ENCODE results near the gene ABCD3. TPM values are rescaled to one million over a fixed set of nuclear protein-coding genes. Genes with fewer than 3 reads are reported as not detected.
"Not testable (repeated sequence)": the region's sequence is repeated elsewhere in the genome, so short reads cannot be mapped to it uniquely, and the experiment has no call there.

ABCD3 gene
- total and polyA plus RNA-seq, 7 donors: 15.8 to 48.5 (median 37.7) TPM

DNA sequence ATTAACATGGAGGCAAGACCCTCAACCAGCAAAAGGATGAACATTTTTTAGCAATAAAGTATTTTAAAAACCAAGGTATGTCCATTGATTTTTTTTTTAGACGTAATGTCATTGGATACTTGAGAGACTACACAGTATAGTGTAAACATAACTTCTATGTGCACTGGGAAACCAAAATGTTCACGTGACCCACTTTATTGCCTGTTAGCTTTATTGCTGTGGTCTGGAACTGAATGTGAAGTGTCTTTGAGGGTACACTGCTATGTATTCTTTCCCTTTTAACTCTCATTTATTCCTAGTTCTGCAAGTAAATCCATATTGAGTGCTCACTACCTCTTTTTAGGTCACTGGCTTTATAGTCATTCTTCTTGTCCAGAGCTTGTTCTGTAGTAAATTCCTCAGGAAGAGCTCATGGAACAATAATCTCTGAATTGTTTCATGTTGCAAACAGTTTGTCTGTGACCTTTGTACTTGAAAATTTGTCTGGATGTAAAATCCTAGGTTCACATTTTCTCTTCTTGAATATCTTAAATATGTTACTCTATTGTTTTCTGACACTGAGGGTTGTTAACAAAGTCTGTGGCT lies 20.6 kb downstream of the ABCD3 start:
- Histone ChIP-seq H3K4me3 (no peak overlapping the region), H3K27me3 (ENCODE audit: insufficient read depth in 3 of 3, low read length in 2 of 3) (no peaks in the 10 kb centered on the region), H3K4me1 (no peaks in the 10 kb centered on the region), H3K36me3 (ENCODE audit: insufficient read depth in 1 of 2, low read depth in 1 of 2) (no peaks in the 10 kb centered on the region), H3K27ac (no peak overlapping the region), H3K9me3 (peaks cover 10% of the 10 kb centered on the region)
- 62 to 85% (median 65%) methylated on average over 2 of the region's 2 CpGs for WGBS, 3 donors
- DNase-seq (no peak), ATAC-seq (no peak)
- TF ChIP-seq, protein P1, sequence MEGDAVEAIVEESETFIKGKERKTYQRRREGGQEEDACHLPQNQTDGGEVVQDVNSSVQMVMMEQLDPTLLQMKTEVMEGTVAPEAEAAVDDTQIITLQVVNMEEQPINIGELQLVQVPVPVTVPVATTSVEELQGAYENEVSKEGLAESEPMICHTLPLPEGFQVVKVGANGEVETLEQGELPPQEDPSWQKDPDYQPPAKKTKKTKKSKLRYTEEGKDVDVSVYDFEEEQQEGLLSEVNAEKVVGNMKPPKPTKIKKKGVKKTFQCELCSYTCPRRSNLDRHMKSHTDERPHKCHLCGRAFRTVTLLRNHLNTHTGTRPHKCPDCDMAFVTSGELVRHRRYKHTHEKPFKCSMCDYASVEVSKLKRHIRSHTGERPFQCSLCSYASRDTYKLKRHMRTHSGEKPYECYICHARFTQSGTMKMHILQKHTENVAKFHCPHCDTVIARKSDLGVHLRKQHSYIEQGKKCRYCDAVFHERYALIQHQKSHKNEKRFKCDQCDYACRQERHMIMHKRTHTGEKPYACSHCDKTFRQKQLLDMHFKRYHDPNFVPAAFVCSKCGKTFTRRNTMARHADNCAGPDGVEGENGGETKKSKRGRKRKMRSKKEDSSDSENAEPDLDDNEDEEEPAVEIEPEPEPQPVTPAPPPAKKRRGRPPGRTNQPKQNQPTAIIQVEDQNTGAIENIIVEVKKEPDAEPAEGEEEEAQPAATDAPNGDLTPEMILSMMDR (IDR thresholded peaks at IDR 0.05): no peak
- intact Hi-C loops (cut with DNase I): no loop called here

DNA sequence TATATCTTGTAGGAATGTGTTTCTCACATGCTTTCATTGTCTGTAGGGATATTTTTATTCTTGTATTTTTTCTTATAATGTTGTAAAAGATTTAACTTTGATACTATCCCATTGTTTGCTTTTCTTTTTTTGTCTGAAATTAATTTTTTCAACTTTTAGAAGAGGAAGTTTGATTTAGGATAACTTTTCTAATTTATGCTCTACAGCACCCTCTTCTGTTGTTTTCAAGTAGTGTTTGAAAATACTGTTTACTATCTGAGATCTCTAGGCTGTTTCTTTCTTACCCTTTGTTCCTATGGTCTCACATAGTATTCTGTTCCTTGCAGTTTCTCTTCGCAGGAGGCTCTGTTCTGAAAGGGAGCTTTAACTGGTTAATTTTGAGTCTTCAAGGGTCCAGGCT lies 21.9 kb downstream of the ABCD3 start:
- Histone ChIP-seq H3K4me1 (no peaks in the 10 kb centered on the region), H3K9me3 (peaks cover 10% of the 10 kb centered on the region), H3K36me3 (ENCODE audit: insufficient read depth in 1 of 2, low read depth in 1 of 2) (no peaks in the 10 kb centered on the region), H3K27ac (no peak overlapping the region), H3K27me3 (ENCODE audit: insufficient read depth in 3 of 3, low read length in 2 of 3) (no peaks in the 10 kb centered on the region), H3K4me3 (no peak overlapping the region)
- TF ChIP-seq, protein P1 (IDR thresholded peaks at IDR 0.05): no peak
- WGBS, 3 donors: 95 to 100% (median 98%) methylated on average over 1 of the region's 1 CpG
- no peak for DNase-seq
- intact Hi-C loops (cut with DNase I): no loop called here
- no peak for ATAC-seq

DNA sequence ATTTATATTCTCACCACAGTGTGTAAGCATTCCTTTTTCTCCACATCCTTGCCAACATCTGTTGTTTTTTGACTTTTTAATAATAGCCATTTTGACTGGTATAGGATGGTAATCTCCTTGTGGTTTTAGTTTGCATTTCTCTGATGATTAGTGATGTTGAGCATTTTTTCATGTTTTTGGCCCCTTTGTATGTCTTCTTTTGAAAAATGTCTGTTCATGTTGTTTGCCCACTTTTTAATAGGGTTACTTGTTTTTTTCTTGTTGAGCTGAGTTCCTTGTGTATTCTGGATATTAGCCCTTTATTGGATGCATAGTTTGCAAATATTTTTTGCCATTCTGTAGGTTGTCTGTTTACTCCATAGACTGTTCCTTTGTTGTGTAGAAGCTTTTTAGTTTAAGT lies 24.9 kb downstream of the ABCD3 start:
- H3K4me1 ChIP-seq; H3K27me3 ChIP-seq (ENCODE audit: insufficient read depth in 3 of 3, low read length in 2 of 3); H3K4me3 ChIP-seq; H3K9me3 ChIP-seq; H3K36me3 ChIP-seq (ENCODE audit: insufficient read depth in 1 of 2, low read depth in 1 of 2); DNase-seq; ATAC-seq; intact Hi-C loops (cut with DNase I); H3K27ac ChIP-seq: not testable (repeated sequence)

DNA sequence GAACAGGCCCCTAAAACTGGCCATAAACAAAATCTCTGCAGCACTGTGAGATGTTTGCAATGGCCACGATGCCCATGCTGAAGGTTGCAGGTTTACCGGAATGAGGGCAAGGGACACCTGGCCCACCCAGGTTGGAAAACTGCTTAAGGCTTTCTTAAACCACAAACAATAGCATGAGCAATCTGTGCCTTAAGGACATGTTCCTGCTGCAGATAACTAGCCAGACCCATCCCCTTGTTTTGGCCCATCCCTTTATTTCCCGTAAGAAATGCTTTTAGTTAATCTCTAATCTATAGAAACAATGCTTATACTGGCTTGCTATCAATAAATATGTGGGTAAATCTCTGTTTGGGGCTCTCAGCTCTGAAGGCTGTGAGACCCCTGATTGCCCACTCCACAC lies 26.6 kb downstream of the ABCD3 start:
- ATAC-seq; H3K27me3 ChIP-seq (ENCODE audit: insufficient read depth in 3 of 3, low read length in 2 of 3); H3K9me3 ChIP-seq; H3K36me3 ChIP-seq (ENCODE audit: insufficient read depth in 1 of 2, low read depth in 1 of 2); H3K27ac ChIP-seq; H3K4me3 ChIP-seq; DNase-seq; intact Hi-C loops (cut with DNase I); H3K4me1 ChIP-seq: not testable (repeated sequence)
- 65 to 99% (median 80%) methylated on average over 3 of the region's 3 CpGs for WGBS, 3 donors

DNA sequence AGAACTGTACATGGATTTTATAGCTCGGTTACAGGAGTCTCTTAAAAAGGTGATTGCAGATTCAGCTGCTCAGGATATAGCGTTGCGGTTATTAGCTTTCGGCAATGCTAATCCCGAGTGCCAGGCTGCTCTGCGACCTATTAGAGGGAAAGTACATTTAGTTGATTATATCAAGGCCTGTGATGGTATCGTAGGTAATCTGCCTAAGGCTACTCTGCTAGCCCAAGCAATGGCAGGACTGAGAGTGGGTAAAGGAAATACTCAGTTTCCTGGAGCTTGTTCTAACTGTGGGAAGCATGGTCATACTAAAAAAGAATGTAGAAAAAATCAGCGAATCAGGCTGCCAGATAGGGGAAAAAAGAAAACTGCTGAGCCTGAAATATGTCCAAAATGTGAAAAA lies 27.5 kb downstream of the ABCD3 start:
- peaks cover 15% of the 10 kb centered on the region for H3K9me3 ChIP-seq

DNA sequence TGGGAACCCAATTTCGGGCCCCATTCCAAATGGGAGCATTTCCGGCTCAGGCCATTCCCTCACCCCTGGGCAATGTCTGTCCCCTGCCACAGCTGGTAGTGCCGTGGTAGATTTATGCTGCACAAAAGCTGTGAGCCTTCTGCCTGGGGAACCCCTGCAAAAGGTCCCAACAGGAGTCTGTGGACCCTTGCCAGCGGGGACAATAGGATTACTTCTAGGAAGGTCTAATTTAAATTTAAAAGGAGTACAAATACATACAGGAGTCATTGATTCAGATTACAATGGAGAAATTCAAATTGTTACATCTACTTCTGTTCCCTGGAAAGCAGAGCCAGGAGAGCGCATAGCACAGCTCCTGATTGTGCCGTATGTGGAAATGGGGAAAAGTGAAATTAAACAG lies 28.0 kb downstream of the ABCD3 start:
- DNase-seq; ATAC-seq; H3K4me1 ChIP-seq; intact Hi-C loops (cut with DNase I); H3K27ac ChIP-seq; H3K27me3 ChIP-seq (ENCODE audit: insufficient read depth in 3 of 3, low read length in 2 of 3); H3K4me3 ChIP-seq: not testable (repeated sequence)
- peaks cover 3 to 21% of the 10 kb centered on the region in 2 donors for H3K36me3 ChIP-seq (ENCODE audit: insufficient read depth in 1 of 2, low read depth in 1 of 2)
- peaks cover 19% of the 10 kb centered on the region for H3K9me3 ChIP-seq
- 88 to 95% (median 95%) methylated on average over 6 of the region's 6 CpGs for WGBS, 3 donors

More for the DNA sequence above, 27.5 kb downstream of the ABCD3 start:
- DNase-seq; H3K27me3 ChIP-seq (ENCODE audit: insufficient read depth in 3 of 3, low read length in 2 of 3); H3K27ac ChIP-seq; H3K4me3 ChIP-seq; intact Hi-C loops (cut with DNase I); H3K4me1 ChIP-seq; ATAC-seq: not testable (repeated sequence)
- H3K36me3 ChIP-seq (ENCODE audit: insufficient read depth in 1 of 2, low read depth in 1 of 2): peaks cover 3 to 17% of the 10 kb centered on the region in 2 donors
- 95 to 97% (median 97%) methylated on average over 8 of the region's 8 CpGs for whole genome bisulfite sequencing, 3 donors

DNA sequence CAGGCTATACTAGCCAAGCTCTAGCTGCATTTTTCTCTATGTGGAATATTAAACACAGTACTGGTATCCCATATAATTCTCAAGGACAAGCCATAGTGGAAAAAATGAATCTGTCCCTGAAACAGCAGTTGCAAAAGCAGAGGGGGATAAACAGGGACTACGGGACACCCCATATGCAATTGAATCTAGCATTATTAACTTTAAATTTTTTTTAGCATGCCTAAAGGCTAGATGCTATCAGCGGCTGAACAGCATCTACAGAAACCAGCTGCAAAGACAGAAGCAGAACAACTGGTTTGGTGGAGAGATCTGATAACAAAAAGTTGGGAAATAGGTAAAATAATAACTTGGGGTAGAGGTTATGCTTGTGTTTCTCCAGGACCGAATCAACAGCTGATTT lies 30.6 kb downstream of the ABCD3 start:
- H3K27ac ChIP-seq; H3K4me3 ChIP-seq; ATAC-seq; H3K4me1 ChIP-seq; H3K27me3 ChIP-seq (ENCODE audit: insufficient read depth in 3 of 3, low read length in 2 of 3); intact Hi-C loops (cut with DNase I); DNase-seq: not testable (repeated sequence)
- WGBS, 3 donors: 93 to 94% (median 94%) methylated on average over 3 of the region's 3 CpGs
- peaks cover 19% of the 10 kb centered on the region for H3K9me3 ChIP-seq
- H3K36me3 ChIP-seq (ENCODE audit: insufficient read depth in 1 of 2, low read depth in 1 of 2): peaks cover 3 to 21% of the 10 kb centered on the region in 2 donors
